HepG2 (cell line): ENCODE measurements around the gene PCSK6. TPM values are rescaled to one million over a fixed set of nuclear protein-coding genes. Genes with fewer than 3 reads are reported as not detected.

Experiments used
- DBP ChIP-seq: sonication (generic); formaldehyde crosslinking; IDR thresholded peaks from 2 replicates; pipeline ENCODE4 v1.4.0; 2020; ENCODE audit warnings: missing genetic modification reagents; ENCODE audit errors: not compliant biosample characterization
- FOXP1 ChIP-seq, 2 experiments: fragments of 450-650 bp in 1 of 2; IDR thresholded peaks; 2 replicates each; pipeline ENCODE4 v1.6.1; 2017 to 2018; ENCODE audit warnings: antibody characterized with exemption in 1 of 2
- HMGA1 ChIP-seq: sonication (generic); formaldehyde crosslinking; conservative IDR thresholded peaks from 2 replicates; pipeline ENCODE4 v1.4.0; 2020; ENCODE audit warnings: missing genetic modification reagents
- KAT2B ChIP-seq: fragments of 150-350 bp; IDR thresholded peaks from 2 replicates; pipeline ENCODE4 v1.6.1; 2014; ENCODE audit warnings: low read depth, low read length, borderline replicate concordance
- KLF11 ChIP-seq: IDR thresholded peaks from 2 replicates; pipeline ENCODE4 v1.6.1; 2016; ENCODE audit warnings: missing compliant biosample characterization
- NCOA1 ChIP-seq: sonication (generic); formaldehyde crosslinking; IDR thresholded peaks from 2 replicates; pipeline ENCODE4 v1.9.0; 2021; ENCODE audit warnings: missing genetic modification reagents
- SNRNP70 ChIP-seq: fragments of 200-400 bp; formaldehyde crosslinking; IDR thresholded peaks from 2 replicates; pipeline ENCODE4 v1.6.1; 2017; ENCODE audit warnings: mild to moderate bottlenecking, low read depth, low read length, moderate library complexity
- SSRP1 ChIP-seq: IDR thresholded peaks from 2 replicates; pipeline ENCODE4 v1.6.1; 2016; ENCODE audit warnings: control low read depth
- TBP ChIP-seq: sonication (generic); formaldehyde crosslinking; IDR thresholded peaks from 2 replicates; pipeline ENCODE4 v1.5.0; 2020; ENCODE audit warnings: missing genetic modification reagents
- ZC3H13 ChIP-seq: sonication (generic); formaldehyde crosslinking; IDR thresholded peaks from 2 replicates; pipeline ENCODE4 v1.8.1; 2023; ENCODE audit warnings: mild to moderate bottlenecking, missing genetic modification reagents, moderate library complexity
- ZNF780A ChIP-seq: sonication (generic); formaldehyde crosslinking; IDR thresholded peaks from 2 replicates; pipeline ENCODE4 v1.8.0; 2022; ENCODE audit warnings: mild to moderate bottlenecking, missing genetic modification reagents, moderate library complexity
- polyA plus RNA-seq, 8 experiments: library from polyadenylated mRNA; depleted of rRNA in 3 of 8; stranded (reverse) in 7 of 8; unstranded in 1 of 8; fragments of >200 nt; fragmentation: Illumina TruSeq in 4 of 8; extraction: Trizol in 4 of 8; gene quantifications; 2 replicates each; pipeline versions ENCODE4 v1.2.1 to v1.2.3, GENCODE V29; 2011 to 2016; ENCODE audit warnings: low read depth in 4 of 8, missing spikeins in 1 of 8, mixed read lengths in 1 of 8; ENCODE audit not compliant: insufficient read depth in 1 of 8
- total RNA-seq, 5 experiments: library from RNA; depleted of rRNA; stranded (reverse); fragments of >200 nt; fragmentation: Illumina TruSeq; extraction: Trizol; gene quantifications; 2 replicates each; pipeline ENCODE4 v1.2.3, GENCODE V29; 2016; ENCODE audit warnings: low read depth in 1 of 5
- TF ChIP-seq, protein P1 (sequence below): sonication (generic); formaldehyde crosslinking; IDR thresholded peaks from 2 replicates; pipeline ENCODE4 v1.9.0; 2021; ENCODE audit warnings: mild to moderate bottlenecking, missing genetic modification reagents
- TF ChIP-seq, protein P2 (sequence below): sonication (generic); formaldehyde crosslinking; IDR thresholded peaks from 2 replicates; pipeline ENCODE4; 2020; ENCODE audit warnings: missing genetic modification reagents, mild to moderate bottlenecking, borderline replicate concordance

Gene PCSK6
- total and polyA plus RNA-seq, 2 of the 13 experiments (the other 11 are each of a cell fraction or from before 2014, with no cell fraction given) = 56.5 to 155 TPM

DNA sequence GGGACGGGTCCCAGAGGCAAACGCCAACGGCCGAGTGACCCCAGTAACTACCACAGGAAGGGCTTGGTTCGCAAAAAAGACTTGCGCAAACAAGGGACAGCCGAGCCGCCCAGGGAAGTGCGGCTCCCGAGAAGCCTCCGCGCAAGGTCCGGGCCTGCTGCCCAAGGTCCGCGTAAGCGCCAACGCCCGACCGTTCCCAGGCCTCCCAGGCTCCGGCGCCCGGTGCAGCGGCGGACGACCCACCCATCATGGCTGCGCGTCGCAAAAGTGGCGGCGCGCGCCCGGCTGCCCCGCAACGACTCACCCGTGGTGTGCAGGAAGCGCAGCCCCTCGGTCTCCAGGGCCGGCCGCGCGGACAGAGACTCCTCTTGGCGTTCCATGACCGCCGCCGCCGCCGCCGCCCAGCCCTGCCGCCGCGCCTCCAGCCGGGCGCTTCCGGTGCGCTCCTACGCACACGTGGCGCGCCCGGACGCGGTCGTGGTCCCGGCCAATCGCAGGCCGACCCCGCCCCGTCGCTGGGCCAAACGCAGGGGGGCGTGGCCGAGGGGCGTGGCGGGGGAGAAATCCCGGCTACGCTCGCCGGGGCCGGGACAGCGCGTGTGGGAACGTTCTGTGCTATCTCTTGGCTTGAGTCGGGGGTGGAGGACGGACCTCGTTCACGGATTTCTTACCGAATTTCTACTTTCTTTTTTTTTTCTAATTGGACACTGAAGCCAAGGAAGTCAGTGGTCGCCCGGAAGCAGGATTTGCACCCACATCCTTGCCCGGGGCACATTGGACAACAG, 212.3 kb downstream of the PCSK6 start, which contains the start of gene SELENOS (continued):
- TF ChIP-seq, protein P1, sequence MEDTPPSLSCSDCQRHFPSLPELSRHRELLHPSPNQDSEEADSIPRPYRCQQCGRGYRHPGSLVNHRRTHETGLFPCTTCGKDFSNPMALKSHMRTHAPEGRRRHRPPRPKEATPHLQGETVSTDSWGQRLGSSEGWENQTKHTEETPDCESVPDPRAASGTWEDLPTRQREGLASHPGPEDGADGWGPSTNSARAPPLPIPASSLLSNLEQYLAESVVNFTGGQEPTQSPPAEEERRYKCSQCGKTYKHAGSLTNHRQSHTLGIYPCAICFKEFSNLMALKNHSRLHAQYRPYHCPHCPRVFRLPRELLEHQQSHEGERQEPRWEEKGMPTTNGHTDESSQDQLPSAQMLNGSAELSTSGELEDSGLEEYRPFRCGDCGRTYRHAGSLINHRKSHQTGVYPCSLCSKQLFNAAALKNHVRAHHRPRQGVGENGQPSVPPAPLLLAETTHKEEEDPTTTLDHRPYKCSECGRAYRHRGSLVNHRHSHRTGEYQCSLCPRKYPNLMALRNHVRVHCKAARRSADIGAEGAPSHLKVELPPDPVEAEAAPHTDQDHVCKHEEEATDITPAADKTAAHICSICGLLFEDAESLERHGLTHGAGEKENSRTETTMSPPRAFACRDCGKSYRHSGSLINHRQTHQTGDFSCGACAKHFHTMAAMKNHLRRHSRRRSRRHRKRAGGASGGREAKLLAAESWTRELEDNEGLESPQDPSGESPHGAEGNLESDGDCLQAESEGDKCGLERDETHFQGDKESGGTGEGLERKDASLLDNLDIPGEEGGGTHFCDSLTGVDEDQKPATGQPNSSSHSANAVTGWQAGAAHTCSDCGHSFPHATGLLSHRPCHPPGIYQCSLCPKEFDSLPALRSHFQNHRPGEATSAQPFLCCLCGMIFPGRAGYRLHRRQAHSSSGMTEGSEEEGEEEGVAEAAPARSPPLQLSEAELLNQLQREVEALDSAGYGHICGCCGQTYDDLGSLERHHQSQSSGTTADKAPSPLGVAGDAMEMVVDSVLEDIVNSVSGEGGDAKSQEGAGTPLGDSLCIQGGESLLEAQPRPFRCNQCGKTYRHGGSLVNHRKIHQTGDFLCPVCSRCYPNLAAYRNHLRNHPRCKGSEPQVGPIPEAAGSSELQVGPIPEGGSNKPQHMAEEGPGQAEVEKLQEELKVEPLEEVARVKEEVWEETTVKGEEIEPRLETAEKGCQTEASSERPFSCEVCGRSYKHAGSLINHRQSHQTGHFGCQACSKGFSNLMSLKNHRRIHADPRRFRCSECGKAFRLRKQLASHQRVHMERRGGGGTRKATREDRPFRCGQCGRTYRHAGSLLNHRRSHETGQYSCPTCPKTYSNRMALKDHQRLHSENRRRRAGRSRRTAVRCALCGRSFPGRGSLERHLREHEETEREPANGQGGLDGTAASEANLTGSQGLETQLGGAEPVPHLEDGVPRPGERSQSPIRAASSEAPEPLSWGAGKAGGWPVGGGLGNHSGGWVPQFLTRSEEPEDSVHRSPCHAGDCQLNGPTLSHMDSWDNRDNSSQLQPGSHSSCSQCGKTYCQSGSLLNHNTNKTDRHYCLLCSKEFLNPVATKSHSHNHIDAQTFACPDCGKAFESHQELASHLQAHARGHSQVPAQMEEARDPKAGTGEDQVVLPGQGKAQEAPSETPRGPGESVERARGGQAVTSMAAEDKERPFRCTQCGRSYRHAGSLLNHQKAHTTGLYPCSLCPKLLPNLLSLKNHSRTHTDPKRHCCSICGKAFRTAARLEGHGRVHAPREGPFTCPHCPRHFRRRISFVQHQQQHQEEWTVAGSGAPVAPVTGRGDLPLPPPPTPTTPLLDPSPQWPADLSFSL (CRISPR knock-in tag) = no peak
- TF ChIP-seq KLF11 (CRISPR knock-in tag) (no peak), DBP (CRISPR knock-in tag) (peak; percentile 57), SNRNP70 (no peak), HMGA1 (CRISPR knock-in tag) (no peak), ZC3H13 (CRISPR knock-in tag) (no peak), FOXP1 (IDR thresholded peaks at IDR 0.05) (no peak), FOXP1 (CRISPR knock-in tag; IDR thresholded peaks at IDR 0.05) (no peak), TBP (CRISPR knock-in tag) (no peak), NCOA1 (no peak), ZNF780A (CRISPR knock-in tag) (no peak), KAT2B (no peak), SSRP1 (no peak)
- TF ChIP-seq, protein P2, sequence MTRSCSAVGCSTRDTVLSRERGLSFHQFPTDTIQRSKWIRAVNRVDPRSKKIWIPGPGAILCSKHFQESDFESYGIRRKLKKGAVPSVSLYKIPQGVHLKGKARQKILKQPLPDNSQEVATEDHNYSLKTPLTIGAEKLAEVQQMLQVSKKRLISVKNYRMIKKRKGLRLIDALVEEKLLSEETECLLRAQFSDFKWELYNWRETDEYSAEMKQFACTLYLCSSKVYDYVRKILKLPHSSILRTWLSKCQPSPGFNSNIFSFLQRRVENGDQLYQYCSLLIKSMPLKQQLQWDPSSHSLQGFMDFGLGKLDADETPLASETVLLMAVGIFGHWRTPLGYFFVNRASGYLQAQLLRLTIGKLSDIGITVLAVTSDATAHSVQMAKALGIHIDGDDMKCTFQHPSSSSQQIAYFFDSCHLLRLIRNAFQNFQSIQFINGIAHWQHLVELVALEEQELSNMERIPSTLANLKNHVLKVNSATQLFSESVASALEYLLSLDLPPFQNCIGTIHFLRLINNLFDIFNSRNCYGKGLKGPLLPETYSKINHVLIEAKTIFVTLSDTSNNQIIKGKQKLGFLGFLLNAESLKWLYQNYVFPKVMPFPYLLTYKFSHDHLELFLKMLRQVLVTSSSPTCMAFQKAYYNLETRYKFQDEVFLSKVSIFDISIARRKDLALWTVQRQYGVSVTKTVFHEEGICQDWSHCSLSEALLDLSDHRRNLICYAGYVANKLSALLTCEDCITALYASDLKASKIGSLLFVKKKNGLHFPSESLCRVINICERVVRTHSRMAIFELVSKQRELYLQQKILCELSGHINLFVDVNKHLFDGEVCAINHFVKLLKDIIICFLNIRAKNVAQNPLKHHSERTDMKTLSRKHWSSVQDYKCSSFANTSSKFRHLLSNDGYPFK (CRISPR knock-in tag) = 0 out of 2 replicates have a peak, but pooled peaks have one; percentile 21
